Smooth muscle cell of the brain vasculature (primary cell): Measurements from ENCODE around the gene INPP5A.
"Not testable (repeated sequence)": the region's sequence is repeated elsewhere in the genome, so short reads cannot be mapped to it uniquely, and the experiment has no call there.

Source experiments
- DNase-seq: peaks from one replicate; pipeline ENCODE4 v3.0.0-alpha.2; 2012; ENCODE audit warnings: low read depth, low spot score

Gene INPP5A

DNA sequence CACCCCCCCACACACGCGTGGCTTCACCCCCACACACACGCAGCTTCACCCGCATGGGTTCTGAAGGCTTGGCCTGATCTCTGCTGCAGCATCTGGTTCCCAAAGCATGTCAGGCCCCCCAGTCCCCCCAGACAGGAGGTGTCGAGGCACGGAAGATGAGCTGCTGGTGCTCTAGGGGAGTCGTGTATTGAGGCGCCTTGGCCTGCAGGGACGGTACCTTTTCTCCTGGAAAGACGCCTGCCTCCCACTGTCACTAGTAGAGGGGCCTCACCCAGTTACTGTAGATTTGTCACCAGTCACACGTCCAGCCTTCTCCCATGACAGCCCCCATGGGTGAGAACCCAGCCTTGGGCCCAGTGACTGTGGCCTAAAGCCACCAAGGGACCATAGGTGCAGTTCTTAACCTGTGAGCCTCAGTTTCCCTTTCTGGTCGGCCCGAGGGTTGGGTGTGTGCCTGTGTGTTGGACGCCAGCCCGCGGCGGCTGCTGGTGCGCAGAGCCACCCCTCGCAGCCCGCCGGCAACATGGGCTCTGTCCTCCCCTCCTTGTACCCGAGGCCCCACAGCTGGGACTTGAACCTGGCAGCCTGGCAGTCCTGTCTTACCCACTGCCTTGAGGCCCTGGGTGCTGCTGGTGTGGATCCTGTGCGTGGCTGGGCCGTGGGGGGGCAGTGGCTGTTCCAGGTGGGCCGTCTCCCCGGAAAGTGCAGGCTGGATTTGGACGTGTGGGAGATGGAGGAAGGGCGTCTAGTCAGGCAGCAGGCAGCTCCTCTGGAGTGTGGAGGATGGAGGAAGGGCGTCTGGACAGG, 166.6 kb downstream of the INPP5A start:
- DNase-seq = no peak

DNA sequence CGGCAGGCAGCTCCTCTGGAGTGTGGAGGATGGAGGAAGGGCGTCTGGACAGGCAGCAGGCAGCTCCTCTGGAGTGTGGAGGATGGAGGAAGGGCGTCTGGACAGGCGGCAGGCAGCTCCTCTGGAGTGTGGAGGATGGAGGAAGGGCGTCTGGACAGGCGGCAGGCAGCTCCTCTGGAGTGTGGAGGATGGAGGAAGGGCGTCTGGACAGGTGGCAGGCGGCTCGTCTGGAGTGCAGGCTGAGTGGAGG, 167.2 kb downstream of the INPP5A start:
- DNase-seq = not testable (repeated sequence)

DNA sequence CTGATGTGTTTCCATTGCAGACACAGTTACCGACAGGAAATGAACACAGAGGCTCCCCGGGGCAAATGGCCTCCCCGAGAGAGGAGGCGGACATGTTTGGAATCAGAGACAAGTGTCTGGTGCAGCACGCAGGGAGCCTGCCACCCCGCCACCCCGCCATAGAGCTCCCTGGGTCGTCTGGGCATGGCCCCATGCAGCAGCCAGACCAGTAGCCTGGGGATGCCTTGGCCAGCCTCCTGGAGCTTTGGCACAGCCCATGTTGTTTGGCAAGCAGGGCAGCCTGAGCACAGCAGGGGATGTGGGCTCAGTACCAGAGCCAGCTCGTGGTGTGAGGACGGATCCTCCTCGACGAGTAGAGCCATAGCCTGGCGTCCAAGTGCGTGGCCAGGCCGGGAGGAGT, 167.6 kb downstream of the INPP5A start:
- no peak for DNase-seq

DNA sequence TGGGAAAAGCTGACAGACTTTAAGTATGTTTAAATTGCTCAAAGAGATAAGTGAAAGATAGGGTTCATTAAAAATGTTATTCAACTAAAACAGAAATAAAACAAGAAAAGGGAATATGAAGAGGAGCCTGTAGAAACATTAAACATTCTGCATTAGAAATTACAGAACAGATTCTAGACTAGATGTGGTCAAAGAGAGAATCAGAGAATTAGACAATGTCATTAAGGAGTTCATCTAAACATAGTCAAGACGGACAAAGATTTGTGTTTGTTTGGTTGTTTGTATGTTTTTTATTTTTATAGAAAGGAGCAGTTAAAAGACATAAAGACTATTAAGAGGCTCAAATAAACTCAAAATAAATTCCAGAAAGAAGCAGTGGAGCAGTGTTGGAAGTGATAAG, 168.4 kb downstream of the INPP5A start:
- no peak for DNase-seq

GRCh38 chr10:132706701-132707100, 169.1 kb downstream of the INPP5A start:
- no peak for DNase-seq

DNA sequence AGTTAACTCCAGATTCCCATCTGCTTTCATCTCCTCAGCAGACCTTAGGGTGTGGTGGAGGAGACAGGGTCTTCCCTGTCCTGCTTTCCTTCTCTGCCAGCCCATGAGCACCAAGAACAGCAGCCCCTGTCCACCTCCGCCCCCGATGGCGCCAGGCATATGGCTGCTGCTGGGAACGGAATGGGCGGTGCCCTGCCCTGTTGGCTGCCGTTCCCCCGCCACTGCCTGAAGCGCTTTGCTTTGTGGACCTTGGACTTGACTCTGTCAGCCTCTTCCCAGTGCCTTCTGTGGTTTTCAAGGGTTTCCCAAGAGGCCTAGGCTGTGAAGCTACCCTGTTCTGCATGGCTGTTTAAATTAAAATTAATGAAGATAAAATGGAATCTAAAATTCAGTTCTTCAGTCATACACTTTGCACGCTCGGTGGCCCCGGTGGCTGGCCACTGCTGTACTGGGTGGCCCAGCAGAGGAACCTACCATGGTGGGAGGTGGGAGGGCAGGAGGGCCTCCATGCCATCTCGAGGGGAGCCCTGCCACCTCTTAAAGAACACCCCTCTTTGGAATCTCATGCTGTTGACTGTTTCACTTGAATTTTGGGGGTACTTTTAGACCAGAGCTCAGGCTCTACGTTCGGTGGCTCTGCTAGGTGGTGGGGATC, 169.7 kb downstream of the INPP5A start:
- DNase-seq = no peak

- no peak for DNase-seq
Observed at GRCh38 chr10:132707776-132708171, 170.2 kb downstream of the INPP5A start.

- no peak for DNase-seq
Observed at GRCh38 chr10:132708441-132708840, 170.9 kb downstream of the INPP5A start.

DNA sequence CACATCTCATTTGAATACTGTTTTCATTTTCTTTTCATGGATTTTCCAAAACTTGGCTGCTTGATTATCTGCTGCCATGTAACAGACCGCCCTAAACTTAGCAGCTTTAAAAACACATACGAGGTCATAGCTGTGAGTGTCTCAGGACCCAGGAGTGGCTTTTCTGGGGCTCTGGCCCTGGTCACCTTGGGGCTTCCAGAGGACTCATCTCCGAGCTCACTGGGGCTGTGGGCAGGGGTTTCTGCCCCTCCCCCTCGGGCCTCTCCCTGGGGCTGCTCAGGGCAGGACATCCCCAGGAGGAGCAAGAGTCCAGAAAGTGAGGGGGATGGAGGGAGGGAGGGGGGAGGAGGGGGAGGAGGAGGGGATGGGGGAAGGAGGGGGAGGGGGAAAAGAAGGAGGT, 171.3 kb downstream of the INPP5A start:
- DNase-seq = no peak

DNA sequence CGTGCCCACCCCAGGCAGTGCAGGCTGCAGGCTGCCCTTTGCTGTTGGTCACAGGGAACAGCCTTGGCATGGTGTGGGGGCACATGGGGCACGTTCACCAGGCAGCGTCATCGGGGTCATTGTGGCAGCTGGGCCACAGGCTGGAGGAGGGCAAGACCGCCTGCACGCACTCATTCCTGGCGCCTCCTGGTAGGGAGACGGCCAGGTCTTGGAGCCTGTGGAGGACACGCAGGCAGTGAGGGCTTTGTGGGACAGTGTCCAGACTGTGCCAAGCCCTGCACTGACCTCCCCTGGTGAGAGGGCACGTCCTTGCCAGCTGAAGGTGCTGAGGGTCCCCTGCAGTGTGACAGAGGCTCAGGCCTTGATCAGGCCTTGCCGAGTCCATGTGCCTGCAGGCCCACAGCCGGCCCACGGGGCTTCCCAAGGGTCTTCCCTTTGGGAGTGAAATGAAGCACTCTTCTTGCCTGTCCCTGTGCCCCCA, 171.9 kb downstream of the INPP5A start:
- DNase-seq = no peak

DNA sequence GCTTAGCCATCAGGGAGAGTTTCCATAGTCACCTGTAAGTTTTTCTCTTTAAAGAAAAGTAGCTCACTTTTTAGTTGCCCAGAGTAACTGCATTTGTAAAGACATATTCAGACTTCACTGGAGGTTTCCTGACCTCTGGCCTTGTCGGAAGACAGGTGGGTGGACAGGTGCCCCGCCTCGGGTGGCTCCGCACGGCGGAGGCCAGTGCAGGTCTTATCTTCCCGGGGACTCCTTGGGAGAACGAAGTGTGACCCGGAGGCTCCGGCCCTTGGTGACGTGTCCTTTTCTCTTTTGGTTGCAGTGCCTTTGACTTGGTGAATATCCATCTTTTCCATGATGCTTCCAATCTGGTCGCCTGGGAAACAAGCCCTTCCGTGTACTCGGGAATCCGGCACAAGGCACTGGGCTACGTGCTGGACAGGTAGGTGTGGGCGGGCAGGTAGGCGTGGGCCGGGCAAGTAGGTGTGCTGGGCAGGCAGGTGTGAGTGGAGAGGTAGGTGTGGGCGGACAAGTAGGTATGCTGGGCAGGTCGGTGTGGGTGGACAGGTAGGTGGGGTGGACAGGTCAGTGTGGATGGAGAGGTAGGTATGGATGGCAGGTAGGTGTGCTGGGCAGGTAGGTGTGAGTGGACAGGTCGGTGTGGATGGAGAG, 172.6 kb downstream of the INPP5A start:
- DNase-seq = no peak

DNA sequence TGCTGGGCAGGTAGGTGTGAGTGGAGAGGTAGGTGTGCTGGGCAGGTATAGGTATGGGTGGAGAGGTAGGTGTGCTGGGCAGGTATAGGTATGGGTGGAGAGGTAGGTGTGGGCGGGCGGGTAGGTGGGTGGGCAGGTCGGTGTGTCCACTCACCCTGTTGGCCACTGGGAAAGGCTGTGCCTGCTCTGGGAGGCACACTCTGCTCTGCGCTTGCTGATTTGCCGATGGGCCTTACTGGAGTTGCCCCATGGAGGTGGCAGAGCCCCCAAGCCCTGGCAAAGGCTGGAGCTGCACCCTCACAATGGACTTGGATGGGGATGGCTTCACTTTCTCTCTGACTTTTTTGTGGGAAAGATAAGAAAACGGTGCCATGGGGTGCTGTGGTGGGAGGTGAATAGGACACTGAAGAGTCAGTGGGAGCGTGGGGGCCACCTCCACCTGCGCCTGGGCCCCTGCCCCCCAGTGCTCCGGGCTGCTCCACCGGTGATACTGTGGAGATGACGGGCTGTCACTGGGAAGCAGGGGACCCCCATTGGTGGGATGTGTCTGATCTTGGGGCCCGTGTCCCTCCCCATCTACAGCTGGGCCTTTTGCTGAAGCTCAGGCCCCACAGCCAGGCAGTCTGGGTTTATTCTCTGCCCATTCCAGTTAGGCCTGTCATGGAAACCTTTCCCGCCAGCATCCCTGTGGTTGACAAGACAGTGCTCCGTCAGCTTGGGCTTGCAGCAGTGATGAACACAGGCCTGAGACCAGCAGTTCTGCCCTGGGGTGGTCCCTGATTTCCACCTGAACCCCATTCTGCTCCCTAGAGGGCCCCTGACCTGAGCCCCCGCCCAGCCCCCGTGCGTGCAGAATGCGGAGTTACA, 173.4 kb downstream of the INPP5A start:
- no peak for DNase-seq

- no peak for DNase-seq
Observed at GRCh38 chr10:132711613-132712121, 174.1 kb downstream of the INPP5A start.

- no peak for DNase-seq
Observed at GRCh38 chr10:132712291-132712690, 174.7 kb downstream of the INPP5A start.

- no peak for DNase-seq
Observed at GRCh38 chr10:132712743-132713142, 175.2 kb downstream of the INPP5A start.

GRCh38 chr10:132713421-132714095, 176.0 kb downstream of the INPP5A start:
- DNase-seq = no peak

DNA sequence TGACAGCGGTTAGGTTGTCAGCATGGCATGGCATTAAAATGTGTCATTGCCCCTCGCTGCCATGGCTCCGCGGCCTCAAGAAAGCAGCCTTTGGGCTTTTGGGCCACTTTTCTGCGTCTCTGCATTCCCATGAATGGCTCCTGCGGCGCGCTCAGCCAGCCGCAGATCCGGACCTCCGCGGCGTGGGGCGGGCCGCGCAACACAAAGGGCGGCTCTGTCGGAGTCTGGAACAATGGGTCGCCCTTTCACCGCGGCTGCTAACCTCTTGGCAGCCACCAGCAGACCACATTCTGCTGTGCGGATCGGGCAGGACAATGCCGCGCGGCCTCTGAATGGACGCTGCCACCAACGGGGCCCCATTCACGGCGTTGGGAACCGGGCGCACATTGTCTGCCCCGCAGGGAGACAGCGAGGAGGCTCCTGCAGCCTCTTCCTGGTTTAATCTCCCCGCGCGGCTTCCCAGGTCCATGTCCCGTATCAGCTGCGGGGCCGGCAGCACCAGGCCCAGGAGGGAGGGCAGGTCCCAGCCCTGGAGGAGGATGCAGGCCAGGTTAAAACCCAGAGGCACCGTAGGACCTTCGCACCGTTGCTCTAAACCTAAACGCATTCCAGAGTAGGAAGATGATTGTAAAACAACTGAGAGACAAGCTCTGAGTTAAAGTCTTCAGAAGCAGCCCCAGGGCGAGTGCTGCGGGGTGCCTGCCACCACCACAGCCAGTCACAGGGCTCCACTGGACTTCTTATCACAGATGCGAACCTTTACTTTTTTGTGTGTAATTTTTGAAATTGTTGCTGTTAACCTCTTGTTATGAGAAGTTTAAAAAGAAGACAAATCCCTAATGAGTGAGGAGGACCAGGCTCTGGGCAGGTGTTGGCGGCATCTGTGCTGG, 176.8 kb downstream of the INPP5A start:
- no peak for DNase-seq

DNA sequence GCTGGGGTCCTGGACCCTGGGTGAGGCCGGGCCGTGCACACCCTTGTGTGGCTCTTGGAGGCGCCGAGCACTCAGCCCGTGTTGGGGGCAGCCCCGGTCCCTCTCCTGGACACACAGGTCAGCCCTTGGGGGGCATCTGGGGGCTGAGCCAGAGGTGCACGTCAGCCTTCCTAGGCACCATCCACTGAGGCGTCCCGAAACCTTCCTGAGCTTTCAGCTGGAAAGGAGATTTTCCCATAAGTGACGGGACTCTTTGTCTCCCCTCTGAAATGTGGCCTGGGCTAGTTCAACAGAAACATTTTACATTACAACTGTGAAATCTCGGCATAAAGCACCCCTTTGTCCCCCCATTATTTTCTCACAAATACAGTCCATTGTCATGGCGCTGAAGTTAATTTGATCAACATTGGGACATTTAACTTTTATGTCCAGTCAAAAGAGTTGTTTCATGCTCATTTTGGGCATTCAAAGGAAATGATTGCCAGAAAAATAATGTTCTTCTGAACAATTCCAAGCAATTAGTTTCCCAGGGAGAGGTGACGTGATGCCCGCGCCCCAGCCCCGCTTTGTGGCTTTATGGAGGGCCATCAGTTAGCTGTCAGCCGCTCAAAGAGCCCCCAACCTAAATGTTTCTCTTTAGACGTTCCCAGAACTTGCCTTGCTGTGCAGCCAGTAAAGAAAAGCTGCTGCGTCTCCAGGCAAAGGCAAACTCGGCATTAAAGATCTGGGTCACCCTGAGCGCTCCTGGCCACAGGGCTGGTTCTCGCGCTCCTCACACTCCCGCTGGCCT, 177.6 kb downstream of the INPP5A start:
- DNase-seq = no peak
